ENCODE measurements around the gene MS4A15.

MS4A15 gene

DNA sequence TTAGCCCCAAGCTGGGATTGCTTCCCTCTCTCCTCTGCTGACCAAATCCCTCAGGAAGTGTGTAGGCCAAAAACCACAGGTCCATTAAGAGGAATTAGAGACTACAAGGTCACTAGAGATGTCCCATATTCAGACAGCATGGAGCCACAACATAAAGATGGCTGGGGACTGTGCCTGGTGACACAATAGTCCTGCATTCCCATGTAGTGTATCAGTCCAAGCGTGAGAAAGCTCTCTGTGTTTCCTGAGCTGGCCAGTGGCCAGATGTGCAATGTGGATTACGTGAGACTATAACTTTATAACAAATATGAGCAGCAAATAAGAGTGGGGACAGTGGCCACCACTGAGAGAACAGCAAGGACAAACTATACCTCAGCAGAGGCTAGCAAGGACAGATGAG lies 20.9 kb downstream of the MS4A15 start:
- no peak for DNase-seq (ENCODE audit: low read depth)

DNA sequence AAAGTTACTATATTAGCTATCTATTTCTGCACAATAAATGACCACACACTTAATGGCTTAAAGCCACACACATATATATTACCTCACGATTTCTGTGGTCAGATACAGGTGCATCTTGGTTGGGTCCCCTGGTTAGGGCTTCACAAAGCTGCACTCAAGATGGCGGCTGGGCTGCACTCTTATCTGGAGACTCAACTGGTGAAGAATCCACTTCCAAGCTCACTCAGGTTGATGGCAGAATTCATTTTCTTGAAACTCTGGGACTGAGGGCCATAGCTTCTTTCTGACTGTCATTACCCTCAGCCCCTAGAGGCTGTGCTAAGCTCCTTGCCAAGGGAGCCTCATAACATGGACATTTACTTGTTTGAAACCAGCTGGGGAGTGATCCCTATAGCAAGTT lies 23.4 kb downstream of the MS4A15 start:
- no peak for DNase-seq (ENCODE audit: low read depth)

DNA sequence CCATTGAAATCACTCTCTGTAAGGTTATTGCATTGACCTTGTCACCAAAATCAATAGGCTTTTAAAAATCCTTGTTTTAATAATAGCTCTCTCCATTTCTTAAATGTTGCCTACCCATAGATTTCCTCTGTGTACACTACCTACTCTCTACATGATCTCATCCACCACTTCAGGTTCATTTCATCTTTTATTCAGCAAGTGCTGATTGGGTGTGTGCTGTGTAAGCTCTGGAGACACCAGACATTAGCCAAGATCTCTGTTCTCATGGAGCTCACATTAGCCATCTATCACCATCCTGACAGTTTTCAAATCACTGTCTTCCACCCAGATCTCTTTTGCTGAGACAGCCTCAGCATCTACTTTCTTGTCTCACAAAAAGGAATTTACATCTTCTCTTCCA lies 24.1 kb downstream of the MS4A15 start:
- DNase-seq (ENCODE audit: low read depth) = no peak

- DNase-seq (ENCODE audit: low read depth) = no peak
These were observed 24.8 kb downstream of the MS4A15 start for GRCh38 chr11:60781286-60781980.

- no peak for DNase-seq (ENCODE audit: low read depth)
These were observed 25.3 kb downstream of the MS4A15 start for GRCh38 chr11:60781981-60782316.

GRCh38 chr11:60782393-60783140 lies 25.9 kb downstream of the MS4A15 start:
- no peak for DNase-seq (ENCODE audit: low read depth)

DNA sequence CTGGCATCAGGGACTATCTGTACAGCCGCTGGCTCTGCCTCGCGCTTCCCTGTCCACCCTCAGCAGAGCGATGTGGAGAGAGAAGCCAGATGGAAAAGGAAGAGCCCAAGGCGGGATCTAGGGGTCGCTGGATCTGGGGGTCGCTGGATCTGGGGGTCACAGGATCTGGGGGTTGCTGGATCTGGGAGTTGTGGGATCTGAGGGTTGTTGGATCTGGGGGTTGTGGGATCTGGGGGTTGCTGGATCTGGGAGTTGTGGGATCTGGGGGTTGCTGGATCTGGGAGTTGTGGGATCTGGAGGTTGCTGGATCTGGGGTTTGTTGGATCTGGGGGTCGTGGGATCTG lies 26.4 kb downstream of the MS4A15 start:
- no peak for DNase-seq (ENCODE audit: low read depth)

GRCh38 chr11:60783911-60784310 lies 27.2 kb downstream of the MS4A15 start:
- DNase-seq (ENCODE audit: low read depth) = no peak

DNA sequence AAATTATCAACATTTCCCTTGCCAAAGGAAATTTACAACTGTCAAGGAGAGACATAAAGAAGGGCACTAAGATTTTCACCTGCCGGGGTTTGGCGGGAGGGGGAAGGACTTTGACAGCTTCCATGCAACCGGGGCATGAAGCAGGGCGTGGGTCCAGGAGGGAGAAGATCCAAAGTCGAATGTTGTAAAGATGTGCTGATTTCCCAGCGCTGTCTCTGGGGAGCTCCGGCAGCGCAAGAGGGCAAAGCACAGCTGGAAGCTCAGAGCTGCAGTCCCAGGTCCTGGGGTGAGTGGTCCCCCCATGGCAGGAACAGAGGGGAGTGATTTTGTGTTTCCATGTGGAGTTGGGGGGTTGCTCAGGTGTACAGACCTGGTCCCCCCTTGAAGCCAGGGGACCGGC lies 28.5 kb downstream of the MS4A15 start, which contains the start of gene MS4A10:
Gene MS4A10, plus strand, starts transcription at position 198 of the 400 bp plus-strand sequence. CDS start 5,003 bp downstream, outside the sequence.
- no peak for DNase-seq (ENCODE audit: low read depth)

GRCh38 chr11:60785806-60786361 lies 29.2 kb downstream of the MS4A15 start:
- no peak for DNase-seq (ENCODE audit: low read depth)

DNA sequence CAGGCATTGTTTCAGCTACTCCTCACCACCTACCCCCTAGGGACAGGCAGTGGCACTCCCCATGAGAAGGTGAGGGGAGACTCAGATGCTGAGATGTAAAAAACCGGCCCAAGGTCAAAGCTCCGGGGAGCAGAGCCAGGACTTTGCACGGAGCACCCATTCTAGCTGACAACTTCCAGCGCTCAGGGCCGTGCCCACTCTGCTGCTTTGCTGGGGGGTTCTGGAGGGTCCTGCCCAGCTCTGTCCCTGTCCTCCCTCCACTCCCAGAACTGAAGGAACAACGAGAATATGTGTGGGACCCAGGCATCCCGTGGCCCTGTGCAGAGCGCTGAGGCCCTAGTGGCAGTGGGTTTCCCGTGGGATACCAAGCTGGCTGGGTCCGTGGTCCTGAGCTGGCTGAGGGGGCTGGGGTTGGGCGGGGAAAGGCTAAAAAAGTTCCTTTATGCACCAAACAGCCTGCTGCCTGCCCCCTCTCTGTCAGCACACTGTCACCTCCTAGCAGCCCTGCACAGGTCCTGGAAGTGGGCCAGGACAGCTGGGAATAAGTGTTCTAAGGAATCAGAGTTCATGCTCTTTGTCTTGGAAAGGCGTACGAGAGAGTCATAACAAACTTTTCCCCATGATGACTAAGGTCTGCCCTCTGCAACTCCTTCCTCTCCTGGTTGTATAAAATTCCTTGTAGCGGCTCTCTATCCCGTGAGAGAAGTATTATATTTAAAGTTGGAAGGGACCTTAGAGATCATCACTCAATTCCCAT lies 30.3 kb downstream of the MS4A15 start:
- DNase-seq (ENCODE audit: low read depth) = no peak

GRCh38 chr11:60788401-60789125 lies 31.9 kb downstream of the MS4A15 start:
- DNase-seq (ENCODE audit: low read depth) = no peak

DNA sequence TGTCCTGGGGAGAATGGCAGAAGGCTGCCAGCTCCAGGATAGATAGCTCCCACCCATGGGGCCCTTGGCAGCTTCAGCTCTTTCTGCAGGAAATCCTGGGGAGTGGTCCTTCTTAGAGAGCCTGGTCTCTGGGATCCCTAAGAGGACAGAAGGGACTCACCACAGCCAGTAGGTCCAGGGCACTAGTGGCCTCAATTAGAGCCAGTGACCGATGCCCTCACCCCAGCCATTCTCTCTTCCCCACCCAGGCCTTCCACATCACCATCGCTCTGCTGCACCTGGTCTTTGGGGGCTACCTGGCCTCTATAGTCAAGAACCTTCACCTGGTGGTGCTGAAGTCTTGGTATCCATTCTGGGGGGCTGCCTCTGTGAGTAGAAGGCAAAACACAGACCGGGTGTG lies 34.1 kb downstream of the MS4A15 start:
- DNase-seq (ENCODE audit: low read depth) = no peak

GRCh38 chr11:60791153-60791933 lies 34.7 kb downstream of the MS4A15 start:
- no peak for DNase-seq (ENCODE audit: low read depth)

GRCh38 chr11:60792521-60792920 lies 35.9 kb downstream of the MS4A15 start:
- no peak for DNase-seq (ENCODE audit: low read depth)

DNA sequence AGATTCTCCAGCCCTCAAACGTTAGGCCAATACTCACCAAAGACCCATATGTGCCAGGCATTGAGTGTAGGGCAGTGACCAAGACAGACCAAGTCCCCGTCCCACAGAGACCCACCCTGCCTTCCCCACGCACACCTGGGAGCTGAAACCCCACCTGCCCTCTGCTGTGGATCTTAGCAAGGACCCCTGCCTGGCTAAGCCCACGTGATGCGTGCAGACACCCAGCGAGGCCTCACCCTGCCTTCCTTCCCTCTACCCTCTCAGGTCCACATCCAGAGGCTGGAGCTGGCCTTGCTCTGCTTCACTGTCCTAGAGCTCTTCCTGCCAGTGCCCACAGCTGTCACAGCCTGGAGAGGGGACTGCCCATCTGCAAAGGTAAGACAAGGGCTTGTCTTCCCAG lies 38.6 kb downstream of the MS4A15 start:
- no peak for DNase-seq (ENCODE audit: low read depth)

- DNase-seq (ENCODE audit: low read depth) = no peak
These were observed 41.4 kb downstream of the MS4A15 start for GRCh38 chr11:60797846-60798630.

DNA sequence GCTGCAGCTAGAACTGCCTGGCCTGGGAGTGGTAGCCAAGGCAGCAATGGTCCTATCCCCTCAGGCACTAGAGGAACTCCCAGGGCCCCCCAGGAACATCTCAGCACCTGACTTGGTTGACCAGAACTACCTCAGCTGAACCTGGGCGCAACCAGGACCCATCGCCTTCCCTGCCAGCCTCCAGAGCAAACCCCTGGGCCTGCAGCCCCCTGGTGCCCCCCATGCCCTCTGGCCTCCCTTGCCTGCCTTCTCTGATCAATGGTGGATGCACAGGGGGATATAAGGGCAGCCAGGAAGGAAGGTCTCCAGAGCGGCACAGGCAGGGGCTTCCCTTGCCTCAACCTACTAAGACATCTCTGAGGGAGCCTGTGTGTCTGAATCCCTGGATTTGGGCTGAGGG lies 42.0 kb downstream of the MS4A15 start:
- no peak for DNase-seq (ENCODE audit: low read depth)

DNA sequence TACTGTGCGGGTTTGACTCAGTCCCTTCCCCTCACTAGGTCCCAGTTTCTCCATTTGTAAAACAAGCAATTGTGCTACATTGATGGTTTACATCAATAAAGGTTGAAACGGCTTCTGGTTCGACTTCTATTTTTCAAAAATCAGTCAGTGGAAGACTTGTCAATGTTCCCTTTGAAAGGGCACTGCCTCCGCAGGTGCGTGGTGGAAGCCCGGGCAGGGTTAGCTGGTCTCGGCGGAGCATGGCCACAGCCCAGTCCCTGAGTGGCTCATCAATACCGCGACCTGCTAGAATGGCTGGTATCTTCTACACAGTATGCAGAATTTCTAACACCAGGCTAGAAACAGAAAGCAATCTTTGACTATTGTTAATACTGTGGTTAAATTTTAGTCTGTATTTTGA lies 44.5 kb downstream of the MS4A15 start:
- DNase-seq (ENCODE audit: low read depth) = no peak

DNA sequence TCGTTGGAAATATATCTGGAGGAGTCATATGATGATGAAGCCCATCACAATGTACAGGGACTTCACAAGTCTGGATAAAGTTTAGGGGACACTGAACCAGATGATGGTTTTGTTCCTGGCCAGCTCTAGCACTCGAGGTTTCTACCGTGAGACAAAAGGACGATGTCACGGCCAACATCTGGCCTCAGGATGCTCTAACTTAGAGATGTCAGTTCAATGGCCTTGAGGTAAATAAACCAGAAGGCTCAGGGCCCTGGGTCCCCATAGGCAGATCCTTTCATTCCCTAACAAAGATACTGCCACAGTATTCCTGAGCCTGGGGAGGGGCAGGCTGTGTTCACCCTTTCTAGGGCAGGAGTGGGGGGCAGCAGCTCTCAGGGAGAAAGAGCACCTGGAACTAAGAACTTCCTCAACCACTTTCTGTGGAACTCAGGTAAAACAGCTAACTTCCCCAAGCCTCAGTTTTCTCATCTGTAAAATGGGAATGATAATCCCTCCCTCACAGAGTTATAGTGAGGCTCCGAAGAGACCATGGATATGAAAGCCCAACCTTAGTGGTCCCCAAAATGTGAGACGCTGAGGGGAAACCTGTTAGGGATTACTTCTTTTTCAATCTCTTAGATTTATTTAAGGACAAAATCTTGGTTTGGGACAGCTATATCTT lies 46.7 kb downstream of the MS4A15 start:
- DNase-seq (ENCODE audit: low read depth) = no peak

Data from T follicular helper cell (primary cell).